Natural killer cell (primary cell): ENCODE results near the gene TAAR9. TPM values are rescaled to one million over a fixed set of nuclear protein-coding genes. Genes with fewer than 3 reads are reported as not detected.

Source experiments
- ATAC-seq, 3 donors: fragments of 150-1000 bp in 2 of 3; fragments of 200-7000 bp in 1 of 3; cut with Tn5 transposase; 1 replicate in 1 of 3; 2 replicates in 2 of 3; pipeline ENCODE4 v1.10.0; 2021; ENCODE audit warnings: mild to moderate bottlenecking in 2 of 3, moderate library complexity in 2 of 3
- DNase-seq, 2 donors: peaks; one replicate each; pipeline versions ENCODE4 v3.0.0 to v3.0.0-alpha.2; 2013 to 2021; ENCODE audit warnings: mixed read lengths in 1 of 2
- H3K27ac ChIP-seq: one replicate; pipeline ENCODE4 v1.5.1; 2013; ENCODE audit warnings: mild to moderate bottlenecking, low read length
- H3K27me3 ChIP-seq: one replicate; pipeline ENCODE4 v1.6.1; 2013; ENCODE audit warnings: low read length; ENCODE audit not compliant: control insufficient read depth, insufficient read depth
- H3K36me3 ChIP-seq: one replicate; pipeline ENCODE4 v1.6.1; 2013; ENCODE audit warnings: low read length; ENCODE audit not compliant: control insufficient read depth, insufficient read depth
- H3K4me1 ChIP-seq: one replicate; pipeline ENCODE4 v1.6.1; 2013; ENCODE audit warnings: low read length; ENCODE audit not compliant: control insufficient read depth, insufficient read depth
- H3K4me3 ChIP-seq: one replicate; pipeline ENCODE4 v1.5.1; 2013; ENCODE audit warnings: low read length
- H3K9me3 ChIP-seq: one replicate; pipeline ENCODE4 v1.6.1; 2013; ENCODE audit warnings: low read length; ENCODE audit not compliant: control insufficient read depth, insufficient read depth
- H3K27ac Mint-ChIP-seq, 2 donors: one replicate each; pipeline ENCODE4 v1.8.0; 2022; ENCODE audit warnings: mild to moderate bottlenecking in 2 of 2, mixed read lengths in 2 of 2, moderate library complexity in 1 of 2
- H3K27me3 Mint-ChIP-seq, 2 donors: one replicate each; pipeline ENCODE4 v1.8.0; 2022; ENCODE audit warnings: low read depth in 2 of 2, mixed read lengths in 2 of 2
- H3K36me3 Mint-ChIP-seq: one replicate; pipeline ENCODE4 v1.8.0; 2022; ENCODE audit warnings: mixed read lengths
- H3K4me1 Mint-ChIP-seq, 2 donors: one replicate each; pipeline ENCODE4 v1.8.0; 2022; ENCODE audit warnings: mixed read lengths in 2 of 2
- H3K4me3 Mint-ChIP-seq: one replicate; pipeline ENCODE4 v1.8.0; 2022; ENCODE audit warnings: mild to moderate bottlenecking, moderate library complexity, mixed read lengths
- H3K9me3 Mint-ChIP-seq, 2 donors: one replicate each; pipeline ENCODE4 v1.8.0; 2022; ENCODE audit warnings: mixed read lengths in 2 of 2
- WGBS: methylation state at CpG from one replicate; pipeline ENCODE4 v1.1.7; 2013; ENCODE audit warnings: missing lambda C conversion rate; ENCODE audit not compliant: insufficient coverage; 5-methylcytosine and 5-hydroxymethylcytosine counted together
- intact Hi-C: fragments of 100-400 bp; cut with micrococcal nuclease; formaldehyde crosslinking; loops from one replicate; pipeline ENCODE4 v1.14.2; 2022
- total RNA-seq, 4 donors: library from RNA; stranded (reverse); fragments of 120-200 nt in 1 of 4; gene quantifications; one replicate each; pipeline versions ENCODE4 v1.2.3 to v1.2.4, GENCODE V29; 2013 to 2022
- TF ChIP-seq, protein P1 (sequence below): fragments of 200-600 bp; IDR thresholded peaks from one replicate; pipeline ENCODE4 v1.8.0; 2022; ENCODE audit warnings: antibody characterized with exemption

TAAR9 gene
- total RNA-seq, 3 donors from 2014 or later (not counting 1 experiment from before 2014, with no cell fraction given): not detected

DNA sequence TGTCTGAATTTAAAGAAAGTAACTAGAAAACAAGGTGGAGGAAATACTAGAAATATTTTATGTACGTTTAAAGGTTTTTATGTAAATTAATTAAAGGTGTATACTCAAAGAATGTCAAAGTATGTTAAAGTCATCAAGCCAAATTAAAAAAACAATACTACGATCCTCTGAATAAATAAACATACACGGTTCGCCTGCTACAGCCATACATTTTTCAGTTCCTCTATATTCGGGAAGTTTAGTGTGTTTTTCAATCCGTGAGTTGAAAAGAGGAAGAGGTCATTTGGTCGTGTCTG, 25.8 kb upstream of the TAAR9 start:
- H3K4me1 ChIP-seq: peaks cover 9% of the 10 kb centered on the region
- H3K27me3 Mint-ChIP-seq: peaks cover 8% of the 10 kb centered on the region in 2 donors
- H3K36me3 Mint-ChIP-seq: no peaks in the 10 kb centered on the region
- peak overlapping the region; percentile 69 to 86 for H3K27ac Mint-ChIP-seq
- WGBS: 0% methylated on average over 3 of the region's 7 CpGs
- intact Hi-C loops: loop anchor here (5.0 kb wide), 1 partner anchor 300 kb away; the partner anchor contains the start of gene RPS12
- H3K4me3 ChIP-seq: peak overlapping the region; percentile 76
- TF ChIP-seq, protein P1, sequence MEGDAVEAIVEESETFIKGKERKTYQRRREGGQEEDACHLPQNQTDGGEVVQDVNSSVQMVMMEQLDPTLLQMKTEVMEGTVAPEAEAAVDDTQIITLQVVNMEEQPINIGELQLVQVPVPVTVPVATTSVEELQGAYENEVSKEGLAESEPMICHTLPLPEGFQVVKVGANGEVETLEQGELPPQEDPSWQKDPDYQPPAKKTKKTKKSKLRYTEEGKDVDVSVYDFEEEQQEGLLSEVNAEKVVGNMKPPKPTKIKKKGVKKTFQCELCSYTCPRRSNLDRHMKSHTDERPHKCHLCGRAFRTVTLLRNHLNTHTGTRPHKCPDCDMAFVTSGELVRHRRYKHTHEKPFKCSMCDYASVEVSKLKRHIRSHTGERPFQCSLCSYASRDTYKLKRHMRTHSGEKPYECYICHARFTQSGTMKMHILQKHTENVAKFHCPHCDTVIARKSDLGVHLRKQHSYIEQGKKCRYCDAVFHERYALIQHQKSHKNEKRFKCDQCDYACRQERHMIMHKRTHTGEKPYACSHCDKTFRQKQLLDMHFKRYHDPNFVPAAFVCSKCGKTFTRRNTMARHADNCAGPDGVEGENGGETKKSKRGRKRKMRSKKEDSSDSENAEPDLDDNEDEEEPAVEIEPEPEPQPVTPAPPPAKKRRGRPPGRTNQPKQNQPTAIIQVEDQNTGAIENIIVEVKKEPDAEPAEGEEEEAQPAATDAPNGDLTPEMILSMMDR: no peak
- peaks cover 10% of the 10 kb centered on the region for H3K36me3 ChIP-seq
- DNase-seq: no peak
- ATAC-seq: no peak
- no peaks in the 10 kb centered on the region for H3K9me3 ChIP-seq
- H3K9me3 Mint-ChIP-seq: no peaks in the 10 kb centered on the region
- H3K4me1 Mint-ChIP-seq: peaks cover 44 to 56% of the 10 kb centered on the region in 2 donors
- H3K4me3 Mint-ChIP-seq: peak overlapping the region; percentile 99
- peak overlapping the region; percentile 36 for H3K27ac ChIP-seq
- H3K27me3 ChIP-seq: no peaks in the 10 kb centered on the region

DNA sequence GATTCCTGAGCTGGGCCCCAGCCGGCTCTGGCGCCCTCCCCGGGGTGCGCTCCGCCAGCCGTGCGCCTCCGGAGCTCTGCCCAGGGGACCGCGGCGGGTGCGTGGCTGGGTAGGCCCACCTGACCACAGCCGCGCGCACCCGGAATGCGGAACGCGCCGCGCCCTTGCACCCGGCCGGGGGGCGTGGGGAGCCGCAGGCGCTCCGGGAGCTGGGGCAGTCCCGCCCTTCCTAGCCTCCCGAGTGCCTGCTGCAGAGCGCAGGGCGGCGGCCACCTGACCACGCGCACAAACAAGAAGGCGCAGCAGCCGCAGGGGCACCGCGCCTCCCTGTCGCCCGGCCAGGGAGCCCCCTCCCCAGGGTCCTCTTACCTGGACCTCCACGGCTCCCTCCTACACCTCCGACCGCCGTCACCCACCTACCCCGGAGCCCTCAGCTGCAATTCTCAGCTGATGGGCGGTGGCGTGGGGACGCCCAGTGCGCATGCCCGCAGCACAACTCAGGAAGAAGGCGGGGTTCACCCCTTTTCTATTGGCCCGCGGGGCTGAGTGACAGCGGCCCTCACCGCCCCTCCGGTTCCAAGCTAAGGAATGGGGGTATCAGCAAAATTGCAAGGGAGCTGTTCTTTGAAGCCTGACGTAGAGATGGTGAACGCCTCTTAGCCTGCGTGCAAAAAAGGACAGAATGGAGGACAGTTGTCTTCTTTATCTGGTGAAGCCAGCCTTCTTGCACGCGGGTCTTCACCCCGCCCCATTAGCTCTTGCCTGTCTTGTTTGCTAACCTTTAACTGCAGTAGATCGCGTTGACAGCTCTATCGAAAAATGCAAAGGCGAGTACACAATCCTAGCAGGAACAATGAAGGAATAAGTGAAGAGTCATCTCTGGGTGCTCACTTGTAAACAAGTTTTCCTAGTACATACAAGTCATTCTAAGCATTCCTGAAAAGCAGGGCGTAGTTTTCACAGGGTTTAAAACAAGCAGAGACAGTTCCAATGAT, 25.1 kb upstream of the TAAR9 start, which contains the start of gene STX7:
Gene STX7 (minus strand): TSS at position 479 of the 995 bp plus-strand sequence. CDS start 9,586 bp downstream, outside the sequence.
- Mint-ChIP-seq H3K27me3 (peaks cover 8% of the 10 kb centered on the region in 2 donors), H3K27ac (peak within 1 kb of the TSS; percentile 83 to 86), H3K4me1 (peaks cover 38 to 50% of the 10 kb centered on the region in 2 donors), H3K9me3 (no peaks in the 10 kb centered on the region), H3K36me3 (no peaks in the 10 kb centered on the region), H3K4me3 (peak within 1 kb of the TSS; percentile 99)
- Histone ChIP-seq H3K4me3 (peak within 1 kb of the TSS; percentile 76), H3K4me1 (peaks cover 6% of the 10 kb centered on the region), H3K27me3 (no peaks in the 10 kb centered on the region), H3K36me3 (peaks cover 4% of the 10 kb centered on the region), H3K27ac (peak within 1 kb of the TSS; percentile 66), H3K9me3 (no peaks in the 10 kb centered on the region)
- DNase-seq (peak; percentile 79 to 92), ATAC-seq (peak; percentile 92 to 96 (median 95))
- TF ChIP-seq, protein P1: no peak
- intact Hi-C loops: loop anchor here (5.0 kb wide), 1 partner anchor 299 kb away; the partner anchor contains the start of gene RPS12
- under 1% methylated on average over 66 of the region's 67 CpGs for WGBS

DNA sequence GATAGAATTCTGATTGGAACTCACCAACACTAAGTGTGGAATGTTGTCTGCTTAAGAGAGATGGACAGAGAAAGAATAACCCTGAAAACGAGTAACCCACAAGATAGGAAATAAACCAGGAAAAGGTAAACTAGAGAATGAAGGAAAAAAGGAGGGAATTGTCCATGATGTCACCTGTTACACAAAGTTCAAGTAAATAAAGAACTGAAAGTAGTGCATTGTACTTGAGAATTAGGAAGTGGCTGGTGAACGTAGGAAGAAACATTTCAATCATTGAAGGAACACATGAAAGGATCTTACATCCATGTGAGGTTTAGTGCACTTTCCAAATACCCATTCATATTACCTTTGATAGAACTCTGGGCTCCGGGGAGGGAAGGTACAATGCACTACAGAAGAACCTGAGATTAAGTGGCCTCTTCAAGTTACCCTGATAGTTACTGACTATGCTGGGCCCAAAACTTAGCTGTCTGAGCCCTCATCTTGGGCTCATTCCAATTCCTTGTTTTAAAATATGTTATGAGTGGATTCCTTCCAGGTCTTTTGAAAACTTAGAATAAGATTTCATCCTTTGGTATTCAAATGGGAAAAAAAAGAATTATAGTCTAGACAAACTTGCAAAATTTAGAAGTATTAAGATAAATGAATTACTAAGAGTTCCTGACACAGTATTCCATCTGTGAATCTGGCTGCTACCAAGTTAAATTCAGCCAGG, 24.1 kb upstream of the TAAR9 start:
- intact Hi-C loops: loop anchor here (5.0 kb wide), 1 partner anchor 298 kb away; the partner anchor contains the start of gene RPS12
- Mint-ChIP-seq H3K27me3 (peaks cover 8% of the 10 kb centered on the region in 2 donors), H3K36me3 (no peaks in the 10 kb centered on the region), H3K9me3 (no peaks in the 10 kb centered on the region), H3K4me3 (peak overlapping the region; percentile 99), H3K4me1 (peaks cover 31 to 39% of the 10 kb centered on the region in 2 donors), H3K27ac (peak overlapping the region in 1 of 2 donors; percentile 86)
- WGBS: 39% methylated on average over 3 of the region's 3 CpGs
- ATAC-seq: no peak
- DNase-seq: no peak
- Histone ChIP-seq H3K27ac (peak overlapping the region; percentile 66), H3K27me3 (no peaks in the 10 kb centered on the region), H3K4me1 (peaks cover 5% of the 10 kb centered on the region), H3K36me3 (no peaks in the 10 kb centered on the region), H3K4me3 (no peak overlapping the region), H3K9me3 (no peaks in the 10 kb centered on the region)
- TF ChIP-seq, protein P1: no peak
